ENCODE measurements around the gene TBX15.

The TBX15 gene

GRCh38 chr1:118877668-118878396, 110.3 kb downstream of the TBX15 start:
- DNase-seq: no peak

- no peak for DNase-seq
Observed at GRCh38 chr1:118871582-118872171, 116.5 kb downstream of the TBX15 start.

GRCh38 chr1:118868387-118868786, 119.8 kb downstream of the TBX15 start:
- no peak for DNase-seq

- no peak for DNase-seq
Observed at GRCh38 chr1:118866330-118866729, 121.8 kb downstream of the TBX15 start.

- DNase-seq: no peak
Observed at GRCh38 chr1:118863688-118864087, 124.5 kb downstream of the TBX15 start.

GRCh38 chr1:118862755-118863154, 125.4 kb downstream of the TBX15 start:
- DNase-seq: no peak

GRCh38 chr1:118861216-118861615, 126.9 kb downstream of the TBX15 start:
- no peak for DNase-seq

- no peak for DNase-seq
Observed at GRCh38 chr1:118859999-118860398, 128.1 kb downstream of the TBX15 start.

- DNase-seq: no peak
Observed at GRCh38 chr1:118846443-118846842, 141.7 kb downstream of the TBX15 start.

GRCh38 chr1:118842452-118843201, 145.5 kb downstream of the TBX15 start:
- DNase-seq: no peak

- no peak for DNase-seq
Observed at GRCh38 chr1:118841521-118841920, 146.6 kb downstream of the TBX15 start.
